Activated B cell treated with CpG ODN at 0.5 μM for 24 hours (primary cell): ENCODE results near the gene PDLIM4. TPM values are rescaled to one million over a fixed set of nuclear protein-coding genes. Genes with fewer than 3 reads are reported as not detected.

ENCODE experiments used
- ATAC-seq: fragments of 200-7000 bp; cut with Tn5 transposase; one replicate; pipeline ENCODE4 v1.10.0; 2021; ENCODE audit warnings: low read depth, mild to moderate bottlenecking, moderate library complexity
- CTCF ChIA-PET: fragments of 350-600 bp; sonication (Branson Sonifier 250); formaldehyde crosslinking; loops from one replicate; lab custom pipeline; 2021; ENCODE audit warnings: antibody characterized with exemption; lab: Charles Lee
- POLR2A ChIA-PET: fragments of 350-600 bp; sonication (Branson Sonifier 250); formaldehyde crosslinking; loops from one replicate; lab custom pipeline; 2021; ENCODE audit warnings: antibody characterized with exemption; lab: Charles Lee
- DNase-seq: peaks from one replicate; pipeline ENCODE4 v3.0.0; 2022
- H3K27ac Mint-ChIP-seq: one replicate; pipeline ENCODE4 v1.8.0; 2020; ENCODE audit warnings: mixed read lengths
- H3K27me3 Mint-ChIP-seq: one replicate; pipeline ENCODE4 v1.8.0; 2021; ENCODE audit warnings: mixed read lengths
- H3K36me3 Mint-ChIP-seq: one replicate; pipeline ENCODE4 v1.8.0; 2021; ENCODE audit warnings: low read depth, mixed read lengths
- H3K4me1 Mint-ChIP-seq: one replicate; pipeline ENCODE4 v1.8.0; 2021; ENCODE audit warnings: mixed read lengths
- H3K4me3 Mint-ChIP-seq: one replicate; pipeline ENCODE4 v1.8.0; 2020; ENCODE audit warnings: mild to moderate bottlenecking, mixed read lengths
- H3K9me3 Mint-ChIP-seq: one replicate; pipeline ENCODE4 v1.8.0; 2020; ENCODE audit warnings: mixed read lengths
- intact Hi-C: fragments of 100-400 bp; cut with micrococcal nuclease; formaldehyde crosslinking; loops from one replicate; pipeline ENCODE4 v1.15.1; 2024
- total RNA-seq: library from RNA; stranded (reverse); gene quantifications from 2 replicates; pipeline ENCODE4 v1.2.3, GENCODE V29; 2022
- TF ChIP-seq, protein P1 (sequence below): fragments of 200-600 bp; IDR thresholded peaks from one replicate; pipeline ENCODE4 v1.8.0; 2022; ENCODE audit warnings: antibody characterized with exemption, mild to moderate bottlenecking

Gene PDLIM4
- total RNA-seq, 1 donor from 2014 or later, result not detected

DNA sequence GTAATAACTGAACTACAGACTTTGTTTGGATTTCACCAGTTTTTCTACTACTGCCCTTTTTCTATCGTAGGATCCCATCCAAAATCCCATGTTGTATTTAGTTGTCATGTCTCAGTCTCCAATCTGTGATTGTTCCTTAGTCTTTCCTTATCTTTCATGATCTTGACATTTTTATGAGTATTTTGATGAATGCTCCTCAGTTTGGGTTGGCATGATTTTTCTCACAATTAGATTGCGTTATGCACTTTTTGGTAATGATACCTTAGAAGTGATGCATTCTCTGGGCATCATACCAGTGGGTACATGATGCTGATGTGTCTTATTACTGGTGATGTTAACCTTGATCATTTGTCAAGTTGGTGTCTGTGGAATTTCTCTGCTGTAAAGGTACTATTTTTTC is 42.4 kb downstream of the PDLIM4 start:
- no peaks in the 10 kb centered on the region for H3K36me3 Mint-ChIP-seq
- ATAC-seq (no peak), DNase-seq (no peak)
- peaks cover under 1% of the 10 kb centered on the region for H3K9me3 Mint-ChIP-seq
- ChIA-PET CTCF (no interaction called here), POLR2A (no interaction called here)
- no peak overlapping the region for H3K27ac Mint-ChIP-seq
- TF ChIP-seq, protein P1, sequence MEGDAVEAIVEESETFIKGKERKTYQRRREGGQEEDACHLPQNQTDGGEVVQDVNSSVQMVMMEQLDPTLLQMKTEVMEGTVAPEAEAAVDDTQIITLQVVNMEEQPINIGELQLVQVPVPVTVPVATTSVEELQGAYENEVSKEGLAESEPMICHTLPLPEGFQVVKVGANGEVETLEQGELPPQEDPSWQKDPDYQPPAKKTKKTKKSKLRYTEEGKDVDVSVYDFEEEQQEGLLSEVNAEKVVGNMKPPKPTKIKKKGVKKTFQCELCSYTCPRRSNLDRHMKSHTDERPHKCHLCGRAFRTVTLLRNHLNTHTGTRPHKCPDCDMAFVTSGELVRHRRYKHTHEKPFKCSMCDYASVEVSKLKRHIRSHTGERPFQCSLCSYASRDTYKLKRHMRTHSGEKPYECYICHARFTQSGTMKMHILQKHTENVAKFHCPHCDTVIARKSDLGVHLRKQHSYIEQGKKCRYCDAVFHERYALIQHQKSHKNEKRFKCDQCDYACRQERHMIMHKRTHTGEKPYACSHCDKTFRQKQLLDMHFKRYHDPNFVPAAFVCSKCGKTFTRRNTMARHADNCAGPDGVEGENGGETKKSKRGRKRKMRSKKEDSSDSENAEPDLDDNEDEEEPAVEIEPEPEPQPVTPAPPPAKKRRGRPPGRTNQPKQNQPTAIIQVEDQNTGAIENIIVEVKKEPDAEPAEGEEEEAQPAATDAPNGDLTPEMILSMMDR, result no peak
- peaks cover 17% of the 10 kb centered on the region for H3K27me3 Mint-ChIP-seq
- peaks cover 10% of the 10 kb centered on the region for H3K4me1 Mint-ChIP-seq
- no peak overlapping the region for H3K4me3 Mint-ChIP-seq
- intact Hi-C loops, result no loop called here

- DNase-seq, result no peak
- H3K27me3 Mint-ChIP-seq, result peaks cover 10% of the 10 kb centered on the region
- peaks cover 6% of the 10 kb centered on the region for H3K9me3 Mint-ChIP-seq
- H3K27ac Mint-ChIP-seq, result no peak overlapping the region
- H3K4me1 Mint-ChIP-seq, result peaks cover 2% of the 10 kb centered on the region
- ChIA-PET CTCF (no interaction called here), POLR2A (no interaction called here)
- H3K36me3 Mint-ChIP-seq, result peaks cover 6% of the 10 kb centered on the region
- TF ChIP-seq, protein P1, result no peak
- ATAC-seq, result no peak
- intact Hi-C loops, result no loop called here
- no peak overlapping the region for H3K4me3 Mint-ChIP-seq
Measured at GRCh38 chr5:132300577-132301343, 43.3 kb downstream of the PDLIM4 start.

GRCh38 chr5:132301344-132302271 is 44.1 kb downstream of the PDLIM4 start:
- H3K9me3 Mint-ChIP-seq, result peaks cover 8% of the 10 kb centered on the region
- DNase-seq, result no peak
- ChIA-PET CTCF (no interaction called here), POLR2A (no interaction called here)
- no peak overlapping the region for H3K27ac Mint-ChIP-seq
- TF ChIP-seq, protein P1, result no peak
- H3K4me3 Mint-ChIP-seq, result no peak overlapping the region
- peaks cover 6% of the 10 kb centered on the region for H3K36me3 Mint-ChIP-seq
- H3K4me1 Mint-ChIP-seq, result no peaks in the 10 kb centered on the region
- intact Hi-C loops, result no loop called here
- ATAC-seq, result no peak
- peaks cover 2% of the 10 kb centered on the region for H3K27me3 Mint-ChIP-seq

GRCh38 chr5:132302413-132302812 is 44.9 kb downstream of the PDLIM4 start:
- no peak overlapping the region for H3K27ac Mint-ChIP-seq
- ATAC-seq, result no peak
- H3K9me3 Mint-ChIP-seq, result peaks cover 8% of the 10 kb centered on the region
- H3K36me3 Mint-ChIP-seq, result peaks cover 6% of the 10 kb centered on the region
- ChIA-PET POLR2A (no interaction called here), CTCF (no interaction called here)
- TF ChIP-seq, protein P1, result no peak
- intact Hi-C loops, result no loop called here
- H3K4me3 Mint-ChIP-seq, result no peak overlapping the region
- H3K27me3 Mint-ChIP-seq, result no peaks in the 10 kb centered on the region
- DNase-seq, result no peak
- no peaks in the 10 kb centered on the region for H3K4me1 Mint-ChIP-seq

- Mint-ChIP-seq H3K27ac (no peak overlapping the region), H3K4me1 (no peaks in the 10 kb centered on the region), H3K36me3 (peaks cover 6% of the 10 kb centered on the region), H3K4me3 (no peak overlapping the region), H3K9me3 (peaks cover 8% of the 10 kb centered on the region), H3K27me3 (no peaks in the 10 kb centered on the region)
- ChIA-PET POLR2A (interaction anchor here (0.6 kb wide), 1 partner anchor 15 kb away, joined by 4 read pairs; no protein-coding TSS in a partner anchor), CTCF (no interaction called here)
- no peak for DNase-seq
- intact Hi-C loops, result no loop called here
- ATAC-seq, result no peak
- TF ChIP-seq, protein P1, result no peak
Measured at GRCh38 chr5:132303589-132303988, 46.1 kb downstream of the PDLIM4 start.
